ENCODE results near the gene FDX2. TPM values are rescaled to one million over a fixed set of nuclear protein-coding genes. Genes with fewer than 3 reads are reported as not detected.
A peak's percentile ranks its signal among the peaks of the same experiment; 100 is the strongest.

FDX2 gene
- total RNA-seq, 1 experiment from 2014 or later, result 26.2 TPM

DNA sequence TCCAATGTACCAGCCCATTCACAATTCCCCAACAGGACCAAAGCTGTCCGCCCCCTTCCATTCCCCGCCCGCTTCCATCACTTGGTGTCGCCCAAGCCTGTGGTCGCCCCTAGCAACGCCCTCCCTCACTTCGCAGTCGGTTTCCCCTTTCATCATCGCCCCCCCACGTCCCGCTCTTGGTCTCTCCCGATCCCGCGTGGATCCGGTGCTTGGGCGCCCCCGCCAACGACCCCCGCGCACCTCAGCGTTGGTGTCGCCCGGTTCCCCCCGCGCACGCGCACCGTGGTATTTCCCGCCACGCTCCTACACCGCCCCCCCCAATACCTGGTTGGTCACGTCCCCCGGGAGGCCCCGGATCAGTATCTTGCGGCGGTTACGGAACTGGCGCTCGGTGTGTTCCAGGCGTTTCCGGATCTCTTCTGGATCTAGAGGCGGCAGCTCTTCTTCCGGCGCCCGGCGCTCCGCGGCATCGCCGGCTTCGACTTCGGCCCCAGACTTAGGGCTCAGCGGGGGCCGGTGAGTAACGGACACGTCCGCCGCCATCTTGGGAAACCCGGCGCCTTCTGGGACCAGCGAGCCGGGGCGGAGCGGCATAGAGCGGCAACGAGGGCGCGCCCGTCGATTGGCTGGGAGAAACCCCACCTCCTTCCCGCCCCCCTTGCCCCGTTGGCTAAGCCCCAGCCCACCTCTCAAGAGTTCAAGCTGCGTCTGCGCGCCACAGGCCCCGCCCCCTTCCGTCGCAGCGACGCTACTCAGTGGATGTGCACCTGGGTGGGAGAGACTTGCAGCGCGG, 17.3 kb upstream of the FDX2 start, which contains the start of gene RAVER1 (continued):
- TF ChIP-seq ETV6 (CRISPR knock-in tag; IDR thresholded peaks at IDR 0.05) (no peak), FOXK1 (CRISPR knock-in tag; IDR thresholded peaks at IDR 0.05) (peak; percentile 40; the same call in 1 of the 2 replicates), SMAD4 (CRISPR knock-in tag; IDR thresholded peaks at IDR 0.05) (no peak), GRHL2 (CRISPR knock-in tag; IDR thresholded peaks at IDR 0.05; ENCODE audit: insufficient replicate concordance, severe bottlenecking) (no peak), ZNF396 (CRISPR knock-in tag; IDR thresholded peaks at IDR 0.05; ENCODE audit: borderline replicate concordance) (no peak), FOXP1 (CRISPR knock-in tag; IDR thresholded peaks at IDR 0.05; ENCODE audit: borderline replicate concordance) (0 out of 2 replicates have a peak, but pooled peaks have one; percentile 58)
- TF ChIP-seq, protein P1, sequence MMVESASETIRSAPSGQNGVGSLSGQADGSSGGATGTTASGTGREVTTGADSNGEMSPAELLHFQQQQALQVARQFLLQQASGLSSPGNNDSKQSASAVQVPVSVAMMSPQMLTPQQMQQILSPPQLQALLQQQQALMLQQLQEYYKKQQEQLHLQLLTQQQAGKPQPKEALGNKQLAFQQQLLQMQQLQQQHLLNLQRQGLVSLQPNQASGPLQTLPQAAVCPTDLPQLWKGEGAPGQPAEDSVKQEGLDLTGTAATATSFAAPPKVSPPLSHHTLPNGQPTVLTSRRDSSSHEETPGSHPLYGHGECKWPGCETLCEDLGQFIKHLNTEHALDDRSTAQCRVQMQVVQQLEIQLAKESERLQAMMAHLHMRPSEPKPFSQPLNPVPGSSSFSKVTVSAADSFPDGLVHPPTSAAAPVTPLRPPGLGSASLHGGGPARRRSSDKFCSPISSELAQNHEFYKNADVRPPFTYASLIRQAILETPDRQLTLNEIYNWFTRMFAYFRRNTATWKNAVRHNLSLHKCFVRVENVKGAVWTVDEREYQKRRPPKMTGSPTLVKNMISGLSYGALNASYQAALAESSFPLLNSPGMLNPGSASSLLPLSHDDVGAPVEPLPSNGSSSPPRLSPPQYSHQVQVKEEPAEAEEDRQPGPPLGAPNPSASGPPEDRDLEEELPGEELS (CRISPR knock-in tag; IDR thresholded peaks at IDR 0.05), result 0 out of 2 replicates have a peak, but pooled peaks have one; percentile 29

DNA sequence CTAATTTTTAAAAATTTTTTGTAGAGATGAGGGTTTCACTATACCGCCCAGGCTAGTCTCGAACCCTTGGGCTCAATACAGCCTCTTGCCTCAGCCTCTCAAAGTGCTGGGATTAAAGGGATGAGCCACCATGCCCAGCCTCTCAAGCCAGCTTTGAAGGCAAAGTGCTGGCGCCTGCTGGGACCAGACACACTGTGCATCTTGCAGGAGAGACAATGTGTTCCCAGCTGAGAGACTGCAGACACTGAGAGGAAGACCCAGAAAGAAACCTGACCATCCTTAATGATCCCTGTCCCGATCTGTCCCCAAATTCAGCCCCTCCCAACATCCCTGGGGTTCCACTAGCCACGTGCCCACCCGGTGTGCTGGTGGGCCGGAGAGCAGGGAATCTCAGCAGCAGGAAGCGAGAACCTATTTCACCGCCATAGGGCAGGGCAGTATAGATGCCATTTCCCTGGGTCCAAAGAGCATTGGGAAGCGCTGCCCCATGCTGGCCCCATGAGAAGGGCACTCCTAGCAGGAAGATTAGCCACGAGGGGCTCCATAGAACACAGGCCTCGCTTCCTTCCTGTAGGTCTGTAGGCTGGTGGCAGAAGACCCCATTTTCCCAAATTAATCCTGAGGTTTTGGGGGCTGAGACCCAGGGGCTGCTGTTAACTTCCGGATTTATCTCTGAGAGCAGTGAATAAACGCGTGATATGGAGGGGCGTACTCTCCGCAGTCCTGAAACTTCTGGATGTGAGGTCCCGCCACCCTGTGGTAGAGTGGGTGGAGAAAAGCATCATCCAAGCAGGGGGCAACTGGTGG, 16.5 kb upstream of the FDX2 start:
- ChIA-PET POLR2A (interaction anchor here (0.8 to 1.5 kb wide), 2 partner anchors 12 to 43 kb away, joined by 3 to 4 read pairs; partner anchors contain the start of gene ICAM5), CTCF (interaction anchor here (1.0 to 5.1 kb wide), 7 partner anchors 48 to 151 kb away, joined by 3 to 55 read pairs (median 6); partner anchors contain the start of genes ICAM1 and TYK2)
- Mint-ChIP-seq H3K9me3 (no peaks in the 10 kb centered on the region), H3K4me1 (peaks cover 16% of the 10 kb centered on the region), H3K4me3 (peak overlapping the region; percentile 93), H3K36me3 (peaks cover 27% of the 10 kb centered on the region), H3K27ac (peak overlapping the region; percentile 90), H3K27me3 (ENCODE audit: low read depth) (peaks cover 10% of the 10 kb centered on the region)
- ATAC-seq, result no peak
- TF ChIP-seq NR3C1 (CRISPR knock-in tag; conservative IDR thresholded peaks at IDR 0.05; ENCODE audit: low read depth), result no peak
- 0 out of 2 replicates have a peak, but pooled peaks have one; percentile 35 for TF ChIP-seq KAT7 (CRISPR knock-in tag; IDR thresholded peaks at IDR 0.05; ENCODE audit: borderline replicate concordance)
- TF ChIP-seq FOXP1 (CRISPR knock-in tag; IDR thresholded peaks at IDR 0.05; ENCODE audit: borderline replicate concordance), result 0 out of 2 replicates have a peak, but pooled peaks have one; percentile 33
- TF ChIP-seq, protein P2, sequence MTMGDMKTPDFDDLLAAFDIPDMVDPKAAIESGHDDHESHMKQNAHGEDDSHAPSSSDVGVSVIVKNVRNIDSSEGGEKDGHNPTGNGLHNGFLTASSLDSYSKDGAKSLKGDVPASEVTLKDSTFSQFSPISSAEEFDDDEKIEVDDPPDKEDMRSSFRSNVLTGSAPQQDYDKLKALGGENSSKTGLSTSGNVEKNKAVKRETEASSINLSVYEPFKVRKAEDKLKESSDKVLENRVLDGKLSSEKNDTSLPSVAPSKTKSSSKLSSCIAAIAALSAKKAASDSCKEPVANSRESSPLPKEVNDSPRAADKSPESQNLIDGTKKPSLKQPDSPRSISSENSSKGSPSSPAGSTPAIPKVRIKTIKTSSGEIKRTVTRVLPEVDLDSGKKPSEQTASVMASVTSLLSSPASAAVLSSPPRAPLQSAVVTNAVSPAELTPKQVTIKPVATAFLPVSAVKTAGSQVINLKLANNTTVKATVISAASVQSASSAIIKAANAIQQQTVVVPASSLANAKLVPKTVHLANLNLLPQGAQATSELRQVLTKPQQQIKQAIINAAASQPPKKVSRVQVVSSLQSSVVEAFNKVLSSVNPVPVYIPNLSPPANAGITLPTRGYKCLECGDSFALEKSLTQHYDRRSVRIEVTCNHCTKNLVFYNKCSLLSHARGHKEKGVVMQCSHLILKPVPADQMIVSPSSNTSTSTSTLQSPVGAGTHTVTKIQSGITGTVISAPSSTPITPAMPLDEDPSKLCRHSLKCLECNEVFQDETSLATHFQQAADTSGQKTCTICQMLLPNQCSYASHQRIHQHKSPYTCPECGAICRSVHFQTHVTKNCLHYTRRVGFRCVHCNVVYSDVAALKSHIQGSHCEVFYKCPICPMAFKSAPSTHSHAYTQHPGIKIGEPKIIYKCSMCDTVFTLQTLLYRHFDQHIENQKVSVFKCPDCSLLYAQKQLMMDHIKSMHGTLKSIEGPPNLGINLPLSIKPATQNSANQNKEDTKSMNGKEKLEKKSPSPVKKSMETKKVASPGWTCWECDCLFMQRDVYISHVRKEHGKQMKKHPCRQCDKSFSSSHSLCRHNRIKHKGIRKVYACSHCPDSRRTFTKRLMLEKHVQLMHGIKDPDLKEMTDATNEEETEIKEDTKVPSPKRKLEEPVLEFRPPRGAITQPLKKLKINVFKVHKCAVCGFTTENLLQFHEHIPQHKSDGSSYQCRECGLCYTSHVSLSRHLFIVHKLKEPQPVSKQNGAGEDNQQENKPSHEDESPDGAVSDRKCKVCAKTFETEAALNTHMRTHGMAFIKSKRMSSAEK (CRISPR knock-in tag; IDR thresholded peaks at IDR 0.05; ENCODE audit: borderline replicate concordance), result no peak
- TF ChIP-seq, protein P3, sequence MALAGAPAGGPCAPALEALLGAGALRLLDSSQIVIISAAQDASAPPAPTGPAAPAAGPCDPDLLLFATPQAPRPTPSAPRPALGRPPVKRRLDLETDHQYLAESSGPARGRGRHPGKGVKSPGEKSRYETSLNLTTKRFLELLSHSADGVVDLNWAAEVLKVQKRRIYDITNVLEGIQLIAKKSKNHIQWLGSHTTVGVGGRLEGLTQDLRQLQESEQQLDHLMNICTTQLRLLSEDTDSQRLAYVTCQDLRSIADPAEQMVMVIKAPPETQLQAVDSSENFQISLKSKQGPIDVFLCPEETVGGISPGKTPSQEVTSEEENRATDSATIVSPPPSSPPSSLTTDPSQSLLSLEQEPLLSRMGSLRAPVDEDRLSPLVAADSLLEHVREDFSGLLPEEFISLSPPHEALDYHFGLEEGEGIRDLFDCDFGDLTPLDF (CRISPR knock-in tag; IDR thresholded peaks at IDR 0.05), result no peak
- DNase-seq (ENCODE audit: low spot score), result no peak

DNA sequence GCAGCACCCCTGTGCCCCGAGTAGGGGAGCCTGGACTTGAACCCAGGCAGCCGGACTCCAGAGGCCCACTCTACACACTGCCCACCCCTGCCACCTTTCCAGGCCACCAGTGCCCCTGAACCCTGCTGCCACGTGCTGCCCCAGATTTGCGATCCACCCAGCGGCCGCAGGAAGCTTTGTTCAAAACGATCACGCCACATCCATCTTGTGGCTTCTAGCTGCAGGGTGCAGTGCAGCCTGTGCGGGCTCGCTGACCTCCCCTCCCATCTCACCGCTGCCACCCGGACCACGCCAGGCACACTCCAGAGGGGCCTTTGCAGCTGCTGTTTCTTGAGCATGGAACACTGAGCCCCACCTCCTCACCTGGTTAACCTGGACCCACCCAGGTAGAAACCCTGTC, 13.7 kb upstream of the FDX2 start:
- peaks cover 13% of the 10 kb centered on the region for H3K4me1 Mint-ChIP-seq
- TF ChIP-seq, protein P4, sequence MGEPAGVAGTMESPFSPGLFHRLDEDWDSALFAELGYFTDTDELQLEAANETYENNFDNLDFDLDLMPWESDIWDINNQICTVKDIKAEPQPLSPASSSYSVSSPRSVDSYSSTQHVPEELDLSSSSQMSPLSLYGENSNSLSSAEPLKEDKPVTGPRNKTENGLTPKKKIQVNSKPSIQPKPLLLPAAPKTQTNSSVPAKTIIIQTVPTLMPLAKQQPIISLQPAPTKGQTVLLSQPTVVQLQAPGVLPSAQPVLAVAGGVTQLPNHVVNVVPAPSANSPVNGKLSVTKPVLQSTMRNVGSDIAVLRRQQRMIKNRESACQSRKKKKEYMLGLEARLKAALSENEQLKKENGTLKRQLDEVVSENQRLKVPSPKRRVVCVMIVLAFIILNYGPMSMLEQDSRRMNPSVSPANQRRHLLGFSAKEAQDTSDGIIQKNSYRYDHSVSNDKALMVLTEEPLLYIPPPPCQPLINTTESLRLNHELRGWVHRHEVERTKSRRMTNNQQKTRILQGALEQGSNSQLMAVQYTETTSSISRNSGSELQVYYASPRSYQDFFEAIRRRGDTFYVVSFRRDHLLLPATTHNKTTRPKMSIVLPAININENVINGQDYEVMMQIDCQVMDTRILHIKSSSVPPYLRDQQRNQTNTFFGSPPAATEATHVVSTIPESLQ (CRISPR knock-in tag; IDR thresholded peaks at IDR 0.05), result no peak
- TF ChIP-seq ZNF416 (CRISPR knock-in tag; IDR thresholded peaks at IDR 0.05) (no peak), ATF1 (CRISPR knock-in tag; IDR thresholded peaks at IDR 0.05) (no peak), NFE2L1 (CRISPR knock-in tag; IDR thresholded peaks at IDR 0.05) (no peak), FOXK1 (CRISPR knock-in tag; IDR thresholded peaks at IDR 0.05) (no peak), KAT7 (CRISPR knock-in tag; IDR thresholded peaks at IDR 0.05; ENCODE audit: borderline replicate concordance) (no peak)
- TF ChIP-seq, protein P5, sequence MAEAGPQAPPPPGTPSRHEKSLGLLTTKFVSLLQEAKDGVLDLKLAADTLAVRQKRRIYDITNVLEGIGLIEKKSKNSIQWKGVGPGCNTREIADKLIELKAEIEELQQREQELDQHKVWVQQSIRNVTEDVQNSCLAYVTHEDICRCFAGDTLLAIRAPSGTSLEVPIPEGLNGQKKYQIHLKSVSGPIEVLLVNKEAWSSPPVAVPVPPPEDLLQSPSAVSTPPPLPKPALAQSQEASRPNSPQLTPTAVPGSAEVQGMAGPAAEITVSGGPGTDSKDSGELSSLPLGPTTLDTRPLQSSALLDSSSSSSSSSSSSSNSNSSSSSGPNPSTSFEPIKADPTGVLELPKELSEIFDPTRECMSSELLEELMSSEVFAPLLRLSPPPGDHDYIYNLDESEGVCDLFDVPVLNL (CRISPR knock-in tag; IDR thresholded peaks at IDR 0.05; ENCODE audit: borderline replicate concordance, low read depth), result no peak
- TF ChIP-seq, protein P6, sequence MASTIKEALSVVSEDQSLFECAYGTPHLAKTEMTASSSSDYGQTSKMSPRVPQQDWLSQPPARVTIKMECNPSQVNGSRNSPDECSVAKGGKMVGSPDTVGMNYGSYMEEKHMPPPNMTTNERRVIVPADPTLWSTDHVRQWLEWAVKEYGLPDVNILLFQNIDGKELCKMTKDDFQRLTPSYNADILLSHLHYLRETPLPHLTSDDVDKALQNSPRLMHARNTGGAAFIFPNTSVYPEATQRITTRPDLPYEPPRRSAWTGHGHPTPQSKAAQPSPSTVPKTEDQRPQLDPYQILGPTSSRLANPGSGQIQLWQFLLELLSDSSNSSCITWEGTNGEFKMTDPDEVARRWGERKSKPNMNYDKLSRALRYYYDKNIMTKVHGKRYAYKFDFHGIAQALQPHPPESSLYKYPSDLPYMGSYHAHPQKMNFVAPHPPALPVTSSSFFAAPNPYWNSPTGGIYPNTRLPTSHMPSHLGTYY (CRISPR knock-in tag; IDR thresholded peaks at IDR 0.05), result no peak

More for the DNA sequence above, 13.7 kb upstream of the FDX2 start:
- ChIA-PET CTCF (interaction anchor here (0.8 kb wide), 1 partner anchor 61 kb away, joined by 4 read pairs; no protein-coding TSS in a partner anchor), POLR2A (no interaction called here)
- ATAC-seq (no peak), DNase-seq (ENCODE audit: low spot score) (no peak)
- no peak overlapping the region for H3K4me3 Mint-ChIP-seq
- H3K27me3 Mint-ChIP-seq (ENCODE audit: low read depth), result peaks cover 5% of the 10 kb centered on the region; the same call in 1 of the 2 replicates
- peaks cover 37% of the 10 kb centered on the region for H3K36me3 Mint-ChIP-seq
- H3K27ac Mint-ChIP-seq, result no peak overlapping the region
- no peaks in the 10 kb centered on the region for H3K9me3 Mint-ChIP-seq

Measured in WTC11 (cell line).